A172 (cell line): Measurements from ENCODE around the gene MITF. TPM values are rescaled to one million over a fixed set of nuclear protein-coding genes. Genes with fewer than 3 reads are reported as not detected.
"Not testable (repeated sequence)": the region's sequence is repeated elsewhere in the genome, so short reads cannot be mapped to it uniquely, and the experiment has no call there.

Experiments
- DNase-seq: peaks from one replicate; pipeline ENCODE4 v3.0.0-alpha.2; 2015; ENCODE audit warnings: low spot score
- total RNA-seq: library from RNA; depleted of rRNA; stranded (reverse); fragments of >200 nt; shearing (Covaris generic); gene quantifications from 2 replicates; pipeline ENCODE4 v1.2.3, GENCODE V29; 2014

MITF gene
- total RNA-seq, 1 experiment from 2014 or later, result 25.6 TPM

DNA sequence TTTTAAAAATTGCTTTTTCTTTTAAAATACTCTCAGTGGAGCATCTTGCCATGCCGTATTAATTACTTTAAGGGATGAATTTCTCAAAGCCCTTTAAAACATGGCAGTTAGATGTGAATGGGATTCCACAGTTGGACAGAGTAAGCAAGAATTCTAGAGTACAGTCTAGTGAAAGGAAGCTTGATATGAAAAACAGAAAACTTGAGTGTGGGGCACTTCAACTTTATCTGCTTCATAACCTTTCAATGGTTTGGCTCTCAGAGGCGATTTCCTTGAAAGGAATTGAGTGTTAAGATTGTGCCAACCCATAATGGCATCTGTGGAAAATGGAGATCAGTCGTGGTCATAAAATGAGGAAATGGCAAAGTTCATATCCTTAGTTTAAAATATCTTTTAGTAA, 132.6 kb downstream of the MITF start:
- no peak for DNase-seq

GRCh38 chr3:69872783-69873378, 133.6 kb downstream of the MITF start:
- DNase-seq, result no peak

GRCh38 chr3:69876073-69876472, 136.8 kb downstream of the MITF start:
- DNase-seq, result no peak

DNA sequence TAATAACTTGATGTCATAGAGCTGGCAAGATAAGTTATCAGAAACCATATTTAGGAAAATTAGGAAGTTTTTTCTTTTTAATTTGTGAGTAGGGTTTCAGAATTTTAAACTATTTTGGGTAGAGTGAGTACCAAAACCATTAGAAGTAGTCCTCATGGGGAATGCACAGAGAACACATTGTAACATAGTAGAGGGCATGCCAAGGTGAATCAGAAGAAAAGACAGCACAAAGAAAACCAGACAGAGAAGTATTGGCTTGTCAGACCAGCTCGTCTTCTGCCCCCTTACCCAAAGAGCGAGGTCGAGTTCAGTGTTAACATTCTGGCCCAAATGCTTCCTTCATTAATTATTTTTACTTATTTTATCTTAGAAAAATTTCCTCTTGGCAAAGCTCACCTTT, 139.0 kb downstream of the MITF start:
- DNase-seq, result no peak

DNA sequence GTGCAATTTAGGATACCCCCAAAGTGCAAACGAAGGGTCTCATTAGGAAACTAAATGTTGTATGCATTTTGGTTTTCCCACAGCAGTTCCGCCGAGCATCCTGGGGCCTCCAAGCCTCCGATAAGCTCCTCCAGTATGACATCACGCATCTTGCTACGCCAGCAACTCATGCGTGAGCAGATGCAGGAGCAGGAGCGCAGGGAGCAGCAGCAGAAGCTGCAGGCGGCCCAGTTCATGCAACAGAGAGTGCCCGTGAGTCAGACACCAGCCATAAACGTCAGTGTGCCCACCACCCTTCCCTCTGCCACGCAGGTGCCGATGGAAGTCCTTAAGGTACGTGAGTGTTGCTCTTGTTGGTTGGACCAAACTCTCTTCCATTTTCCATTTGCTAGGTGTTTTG, 139.8 kb downstream of the MITF start:
- no peak for DNase-seq

DNA sequence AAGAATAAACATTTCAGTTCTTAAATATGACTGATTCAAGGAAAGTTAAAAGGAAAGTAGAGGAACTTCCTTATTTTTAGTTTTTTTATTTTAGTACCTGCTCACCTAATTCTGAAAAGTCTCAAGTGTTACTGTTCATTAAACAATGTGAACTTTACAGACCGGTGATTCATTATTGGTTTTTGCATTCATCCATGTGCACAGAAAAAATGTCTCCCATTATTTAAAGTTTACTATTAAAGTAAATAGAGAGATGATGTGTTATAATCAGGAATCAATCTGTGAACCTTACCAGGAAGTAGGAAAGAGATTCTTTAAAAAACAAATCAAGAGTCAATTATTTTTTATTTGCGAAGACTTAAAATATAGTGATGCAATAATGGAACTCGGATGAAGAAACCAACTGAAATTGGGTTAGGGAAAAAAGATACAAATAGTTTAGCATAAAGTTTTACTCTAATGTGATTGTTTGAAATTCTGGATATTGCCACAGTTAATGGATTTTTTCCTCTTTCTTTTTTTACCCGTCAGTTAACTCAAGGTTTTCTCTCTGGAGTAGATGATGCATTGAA, 140.9 kb downstream of the MITF start:
- DNase-seq, result no peak

DNA sequence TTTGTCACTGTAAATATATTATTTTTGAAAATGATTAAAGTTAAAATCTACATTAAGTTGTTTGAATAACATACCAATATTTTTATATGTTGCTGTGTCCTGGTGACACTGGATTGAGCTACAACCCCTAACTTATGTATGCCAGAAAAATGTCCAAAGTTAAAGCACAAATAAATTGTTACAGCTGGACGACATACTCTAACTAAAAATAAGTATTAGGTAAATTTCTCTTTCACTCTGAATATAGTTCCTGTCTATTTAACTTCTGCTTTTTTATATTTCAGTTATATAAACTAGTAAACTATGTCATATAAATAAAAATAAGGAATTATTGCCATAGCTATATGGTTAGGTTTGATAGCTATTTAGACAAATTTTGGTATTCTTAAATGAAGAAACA, 141.8 kb downstream of the MITF start:
- no peak for DNase-seq

- DNase-seq, result no peak
Observed at GRCh38 chr3:69881756-69882428, 142.6 kb downstream of the MITF start.

DNA sequence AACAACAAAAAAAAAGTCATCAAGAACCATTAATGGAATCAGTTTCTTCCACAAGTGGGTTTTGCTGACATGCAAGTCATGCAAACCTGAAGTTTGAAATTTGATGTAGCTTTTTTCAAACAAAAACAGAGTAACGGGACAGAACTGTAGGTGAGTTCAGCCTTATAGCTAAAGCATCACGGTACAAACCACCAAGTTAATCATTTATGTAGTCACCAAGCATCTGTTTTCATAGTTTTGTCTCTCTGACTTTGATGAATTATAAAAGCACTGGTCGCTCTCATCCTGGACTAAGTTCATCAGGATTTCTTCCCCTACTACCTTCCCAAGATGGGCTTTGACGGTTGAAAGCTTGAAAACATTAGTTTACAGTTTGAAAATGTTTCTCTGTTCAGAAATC, 143.3 kb downstream of the MITF start:
- no peak for DNase-seq

- no peak for DNase-seq
Observed at GRCh38 chr3:69888040-69888942, 149.0 kb downstream of the MITF start.

DNA sequence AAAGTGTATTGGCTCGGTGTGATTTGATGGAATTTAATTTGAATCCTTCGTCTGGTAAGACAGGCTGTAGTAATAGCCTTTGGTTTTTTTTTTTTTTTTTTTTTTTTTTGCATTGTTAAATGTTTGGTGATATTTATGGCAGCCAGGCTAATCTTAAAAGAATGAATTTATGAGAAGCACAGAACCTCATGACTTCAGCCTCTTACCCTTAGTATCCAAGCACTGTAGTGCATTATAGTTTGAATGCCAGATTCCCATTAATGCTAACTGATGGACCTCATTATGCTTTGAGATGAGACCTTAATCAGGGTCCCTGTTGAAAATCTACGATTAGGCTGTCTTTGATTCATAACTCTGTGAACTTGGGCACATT, 149.7 kb downstream of the MITF start:
- DNase-seq, result no peak

GRCh38 chr3:69890084-69890483, 150.8 kb downstream of the MITF start:
- peak; percentile 76 for DNase-seq

- peak; percentile 29 for DNase-seq
Observed at GRCh38 chr3:69890691-69891090, 151.4 kb downstream of the MITF start.

DNA sequence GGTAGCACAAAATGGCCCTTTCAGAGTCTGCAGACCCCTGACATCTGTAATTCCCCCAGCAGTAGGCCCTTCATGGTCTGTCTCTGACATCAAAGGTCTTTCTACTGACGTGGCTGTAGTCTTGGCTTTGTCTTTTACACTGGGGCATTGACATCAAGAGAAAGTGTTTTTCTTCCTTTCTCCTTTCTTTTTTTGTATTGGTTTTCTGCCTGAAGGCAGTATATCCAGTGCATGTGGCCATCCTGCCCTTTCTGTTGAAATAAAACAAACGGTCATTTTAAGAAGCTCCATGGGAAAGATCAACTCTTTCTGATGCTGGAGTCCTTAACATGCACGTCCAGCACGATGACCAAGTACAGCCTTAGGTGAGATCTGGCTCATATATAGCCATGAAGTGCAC, 153.4 kb downstream of the MITF start:
- DNase-seq, result no peak

DNA sequence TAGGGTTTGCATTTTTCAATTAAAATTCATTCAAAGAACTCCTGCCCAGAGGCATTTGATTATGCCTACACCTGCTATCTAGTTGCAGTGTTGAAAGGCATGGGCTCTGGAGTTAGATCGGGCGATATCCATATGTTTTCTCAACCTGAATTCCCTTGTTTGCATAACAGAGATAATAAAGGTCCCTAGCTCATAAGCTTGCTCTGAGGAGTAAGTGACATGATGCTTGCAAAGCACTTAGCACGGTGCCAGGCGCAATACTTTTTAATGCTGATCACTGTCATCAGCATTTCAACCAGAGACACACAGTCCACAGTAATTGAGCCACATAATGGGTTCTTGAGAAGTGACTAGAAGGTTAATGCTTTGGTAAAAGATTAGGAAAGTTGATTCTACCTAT, 154.0 kb downstream of the MITF start:
- DNase-seq, result no peak

DNA sequence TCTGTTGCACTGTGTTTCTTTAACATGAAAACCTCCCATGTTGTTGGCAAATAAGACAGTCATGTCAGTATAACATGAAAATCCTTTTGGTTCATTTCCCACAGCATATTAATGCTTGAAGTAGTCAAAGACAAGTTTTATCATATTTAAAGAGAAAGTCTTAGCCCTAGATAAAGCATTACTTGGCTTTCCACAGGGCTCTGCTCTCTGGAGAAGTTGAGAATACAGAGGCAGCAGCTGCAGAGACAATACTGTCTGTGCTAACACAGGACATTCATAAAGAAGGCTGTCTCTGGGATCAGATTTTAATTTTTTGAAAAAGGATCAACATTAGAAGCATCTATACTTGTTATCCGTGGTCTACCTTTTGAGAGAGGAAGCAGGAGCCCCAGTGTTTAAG, 156.8 kb downstream of the MITF start:
- DNase-seq, result no peak

GRCh38 chr3:69900331-69900730, 161.1 kb downstream of the MITF start:
- no peak for DNase-seq

- no peak for DNase-seq
Observed at GRCh38 chr3:69901802-69902201, 162.5 kb downstream of the MITF start.

- DNase-seq, result no peak
Observed at GRCh38 chr3:69902386-69902785, 163.1 kb downstream of the MITF start.

DNA sequence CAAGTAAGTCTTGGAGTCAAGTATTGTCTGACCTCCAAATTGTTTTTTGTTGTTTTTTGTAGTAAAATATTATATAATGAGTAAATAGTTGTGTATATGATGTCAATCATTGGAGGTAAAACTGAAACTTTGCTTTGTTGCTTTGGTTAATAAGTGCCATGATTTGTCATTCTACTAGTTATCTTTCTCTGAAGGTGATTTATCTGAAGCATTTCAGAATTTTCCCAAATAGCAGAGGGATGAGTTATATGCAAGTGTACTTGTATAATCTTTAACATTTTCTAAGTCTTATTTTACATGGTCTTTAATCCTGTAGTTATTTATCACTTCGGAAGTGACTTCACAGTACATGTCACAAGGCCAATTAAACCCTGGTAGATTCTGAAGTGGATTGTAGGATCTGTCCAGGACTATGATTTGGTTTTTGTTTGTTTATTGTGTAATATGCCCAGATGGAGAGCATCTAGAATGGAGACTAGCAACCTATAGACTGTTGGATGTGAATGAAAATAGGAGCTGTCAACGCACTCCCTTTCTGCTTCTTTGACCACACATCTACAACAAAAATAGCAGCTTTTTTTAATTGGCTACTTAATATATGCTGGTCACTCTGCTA, 167.2 kb downstream of the MITF start:
- DNase-seq, result peak; percentile 17

DNA sequence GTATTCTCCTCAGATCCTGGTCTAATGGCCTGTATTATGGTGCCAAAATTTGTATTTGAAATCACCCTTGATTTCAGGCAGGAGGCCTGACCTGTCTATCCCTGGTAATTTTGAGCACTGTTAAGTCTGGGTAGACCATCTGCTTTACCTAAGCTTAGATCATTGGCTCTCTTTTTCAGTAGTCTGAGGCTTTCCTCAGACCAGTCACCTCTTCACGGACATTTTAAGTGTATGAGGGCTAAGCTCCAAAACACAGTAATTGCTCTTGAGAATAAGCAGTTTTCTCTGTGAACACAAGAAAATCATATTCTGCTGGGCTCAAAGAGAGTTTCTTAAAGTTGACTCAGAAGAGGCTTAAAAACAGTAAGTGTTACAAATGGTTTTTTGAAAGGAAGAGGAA, 168.3 kb downstream of the MITF start:
- DNase-seq, result no peak

- DNase-seq, result not testable (repeated sequence)
Observed at GRCh38 chr3:69909859-69910258, 170.6 kb downstream of the MITF start.
